Mesodermal cell (in vitro differentiated cells): Measurements from ENCODE around the gene HINFP.
A peak's percentile ranks its signal among the peaks of the same experiment; 100 is the strongest.
"Not testable (repeated sequence)": the region's sequence is repeated elsewhere in the genome, so short reads cannot be mapped to it uniquely, and the experiment has no call there.

Experiments
- H3K27ac ChIP-seq: 2 replicates; pipeline ENCODE4 v1.7.0; 2013; ENCODE audit warnings: mild to moderate bottlenecking, low read depth, low read length, moderate library complexity; ENCODE audit not compliant: severe bottlenecking
- H3K36me3 ChIP-seq: 2 replicates; pipeline ENCODE4 v1.7.1; 2013; ENCODE audit warnings: mild to moderate bottlenecking, low read length, moderate library complexity; ENCODE audit not compliant: control insufficient read depth, insufficient read depth
- H3K4me1 ChIP-seq: one replicate; pipeline ENCODE4 v1.7.1; 2013; ENCODE audit warnings: mild to moderate bottlenecking, low read length; ENCODE audit not compliant: insufficient read depth, control insufficient read depth, poor library complexity, severe bottlenecking
- H3K4me3 ChIP-seq: 2 replicates; pipeline ENCODE4 v1.7.0; 2013; ENCODE audit warnings: low read length, control low read depth, mild to moderate bottlenecking; ENCODE audit not compliant: insufficient read depth, poor library complexity, severe bottlenecking; ENCODE audit errors: extremely low read depth
- H3K9me3 ChIP-seq: 2 replicates; pipeline ENCODE4 v1.7.1; 2013; ENCODE audit warnings: mild to moderate bottlenecking, low read length, moderate library complexity; ENCODE audit not compliant: control insufficient read depth
- whole genome bisulfite sequencing, 2 experiments: methylation state at CpG; one replicate each; pipeline ENCODE4 v1.1.5; 2013; ENCODE audit warnings: missing lambda C conversion rate in 2 of 2; ENCODE audit not compliant: insufficient coverage in 2 of 2; 5-methylcytosine and 5-hydroxymethylcytosine counted together

The HINFP gene

GRCh38 chr11:119120639-119121007, 757 bp upstream of the HINFP start:
- peak overlapping the region; percentile 89 for H3K4me3 ChIP-seq
- no peaks in the 10 kb centered on the region for H3K9me3 ChIP-seq
- peaks cover 31% of the 10 kb centered on the region for H3K36me3 ChIP-seq
- H3K27ac ChIP-seq: no peak overlapping the region
- peaks cover 4% of the 10 kb centered on the region for H3K4me1 ChIP-seq
- 68 to 74% methylated on average over 5 of the region's 5 CpGs for WGBS, 2 experiments

- no peaks in the 10 kb centered on the region for H3K9me3 ChIP-seq
- H3K36me3 ChIP-seq: peaks cover 32% of the 10 kb centered on the region
- H3K27ac ChIP-seq: peak overlapping the region; percentile 18
- 0 to 1% methylated on average over 16 to 19 of the region's 20 CpGs for WGBS, 2 experiments
- peaks cover 4% of the 10 kb centered on the region for H3K4me1 ChIP-seq
- H3K4me3 ChIP-seq: peak overlapping the region; percentile 89
These were observed 388 bp downstream of the HINFP start for GRCh38 chr11:119121811-119122124.

GRCh38 chr11:119125821-119126220, 4.4 kb downstream of the HINFP start:
- Histone ChIP-seq H3K36me3 (peaks cover 42% of the 10 kb centered on the region), H3K27ac (no peak overlapping the region), H3K4me3 (no peak overlapping the region), H3K9me3 (no peaks in the 10 kb centered on the region), H3K4me1 (peaks cover 8% of the 10 kb centered on the region)
- WGBS, 2 experiments: 95 to 100% methylated on average over 4 of the region's 6 CpGs

GRCh38 chr11:119126675-119127268, 5.4 kb downstream of the HINFP start:
- peaks cover 8% of the 10 kb centered on the region for H3K4me1 ChIP-seq
- 93 to 96% methylated on average over 3 to 4 of the region's 5 CpGs for WGBS, 2 experiments

GRCh38 chr11:119130662-119131061, 9.3 kb downstream of the HINFP start:
- Histone ChIP-seq H3K36me3 (peaks cover 74% of the 10 kb centered on the region), H3K9me3 (no peaks in the 10 kb centered on the region), H3K4me3 (no peak overlapping the region), H3K4me1 (peaks cover 4% of the 10 kb centered on the region), H3K27ac (no peak overlapping the region)
- WGBS, 2 experiments: 85 to 94% methylated on average over 2 to 3 of the region's 3 CpGs

More at GRCh38 chr11:119126675-119127268, 5.4 kb downstream of the HINFP start:
- no peak overlapping the region for H3K27ac ChIP-seq
- H3K36me3 ChIP-seq: peaks cover 51% of the 10 kb centered on the region
- H3K9me3 ChIP-seq: no peaks in the 10 kb centered on the region
- H3K4me3 ChIP-seq: no peak overlapping the region

- no peak overlapping the region for H3K4me3 ChIP-seq
- H3K36me3 ChIP-seq: peaks cover 45% of the 10 kb centered on the region
- peaks cover 4% of the 10 kb centered on the region for H3K4me1 ChIP-seq
- no peak overlapping the region for H3K27ac ChIP-seq
- H3K9me3 ChIP-seq: no peaks in the 10 kb centered on the region
- 87 to 92% methylated on average over 2 to 3 of the region's 4 CpGs for WGBS, 2 experiments
These were observed 13.1 kb downstream of the HINFP start for GRCh38 chr11:119134389-119134978.

GRCh38 chr11:119139276-119139675, 17.9 kb downstream of the HINFP start:
- H3K9me3 ChIP-seq, H3K27ac ChIP-seq, H3K4me1 ChIP-seq, H3K36me3 ChIP-seq, H3K4me3 ChIP-seq: not testable (repeated sequence)
- 82 to 98% methylated on average over 2 to 8 of the region's 10 CpGs for WGBS, 2 experiments

- 33% methylated on average over 3 of the region's 7 CpGs for WGBS, 2 experiments
- no peaks in the 10 kb centered on the region for H3K9me3 ChIP-seq
- no peak overlapping the region for H3K27ac ChIP-seq
- H3K4me3 ChIP-seq: no peak overlapping the region
- H3K4me1 ChIP-seq: no peaks in the 10 kb centered on the region
- H3K36me3 ChIP-seq: no peaks in the 10 kb centered on the region
These were observed 23.6 kb downstream of the HINFP start for GRCh38 chr11:119144825-119145486.

GRCh38 chr11:119145551-119145950, 24.2 kb downstream of the HINFP start:
- H3K36me3 ChIP-seq: no peaks in the 10 kb centered on the region
- WGBS, 2 experiments: 54 to 63% methylated on average over 3 of the region's 3 CpGs
- no peaks in the 10 kb centered on the region for H3K4me1 ChIP-seq

GRCh38 chr11:119147604-119148333, 26.4 kb downstream of the HINFP start:
- 26 to 40% methylated on average over 2 to 3 of the region's 6 CpGs for WGBS, 2 experiments
- Histone ChIP-seq H3K4me1 (no peaks in the 10 kb centered on the region), H3K27ac (no peak overlapping the region), H3K4me3 (no peak overlapping the region), H3K36me3 (no peaks in the 10 kb centered on the region), H3K9me3 (no peaks in the 10 kb centered on the region)

More at GRCh38 chr11:119145551-119145950, 24.2 kb downstream of the HINFP start:
- H3K27ac ChIP-seq: no peak overlapping the region
- H3K4me3 ChIP-seq: no peak overlapping the region
- no peaks in the 10 kb centered on the region for H3K9me3 ChIP-seq

GRCh38 chr11:119148720-119149017, 27.3 kb downstream of the HINFP start:
- H3K4me1 ChIP-seq: no peaks in the 10 kb centered on the region
- no peaks in the 10 kb centered on the region for H3K9me3 ChIP-seq
- 0% methylated on average over 2 to 12 of the region's 16 CpGs for WGBS, 2 experiments
- peak overlapping the region; percentile 49 for H3K4me3 ChIP-seq
- no peak overlapping the region for H3K27ac ChIP-seq
- no peaks in the 10 kb centered on the region for H3K36me3 ChIP-seq
